K562 (cell line): ENCODE data around the gene ZFP57. TPM values are rescaled to one million over a fixed set of nuclear protein-coding genes. Genes with fewer than 3 reads are reported as not detected.

ENCODE experiments used
- ARID4B ChIP-seq: sonication (generic); formaldehyde crosslinking; IDR thresholded peaks from 2 replicates; pipeline ENCODE4 v1.8.0; 2022; ENCODE audit warnings: mild to moderate bottlenecking, missing genetic modification reagents
- ATF1 ChIP-seq, 2 experiments: fragments of 450-650 bp in 1 of 2; IDR thresholded peaks; 2 replicates each; pipeline ENCODE4 v1.6.1; 2016; ENCODE audit warnings: missing compliant biosample characterization in 1 of 2, missing genetic modification characterization in 1 of 2
- EP400 ChIP-seq: fragments of 450-650 bp; IDR thresholded peaks from 2 replicates; pipeline ENCODE4 v1.6.1; 2017; ENCODE audit warnings: antibody characterized with exemption, mild to moderate bottlenecking, moderate library complexity
- NR2C2 ChIP-seq, 2 experiments: fragments of 200-800 bp in 1 of 2; sonication (Bioruptor generic) in 1 of 2; sonication (generic) in 1 of 2; formaldehyde crosslinking in 1 of 2; IDR thresholded peaks; 2 replicates each; pipeline versions ENCODE4 v1.6.1 to v1.8.0; 2016 to 2022; ENCODE audit warnings: mild to moderate bottlenecking in 1 of 2, missing compliant biosample characterization in 1 of 2, missing genetic modification characterization in 1 of 2, missing genetic modification reagents in 1 of 2
- POLR2H ChIP-seq: IDR thresholded peaks from 2 replicates; pipeline ENCODE4 v1.6.1; 2016; ENCODE audit warnings: missing genetic modification characterization, low read depth, mild to moderate bottlenecking, control low read depth, missing compliant biosample characterization, moderate library complexity
- SRSF9 ChIP-seq: fragments of 200-400 bp; formaldehyde crosslinking; IDR thresholded peaks from 2 replicates; pipeline ENCODE4 v1.6.1; 2017; ENCODE audit warnings: low read depth, low read length, borderline replicate concordance
- THRB ChIP-seq: fragments of 450-650 bp; formaldehyde crosslinking; conservative IDR thresholded peaks from 2 replicates; pipeline ENCODE4 v1.4.0; 2022; ENCODE audit warnings: mild to moderate bottlenecking, missing genetic modification characterization
- ZNF175 ChIP-seq: fragments of 200-800 bp; sonication (Bioruptor generic); IDR thresholded peaks from 2 replicates; pipeline ENCODE4 v1.6.1; 2016; ENCODE audit warnings: low read depth, mild to moderate bottlenecking, missing genetic modification characterization, missing compliant biosample characterization
- ZNF512 ChIP-seq: IDR thresholded peaks from 2 replicates; pipeline ENCODE4 v1.6.1; 2016; ENCODE audit warnings: missing genetic modification characterization, missing compliant biosample characterization
- polyA plus RNA-seq, 8 experiments: library from polyadenylated mRNA; depleted of rRNA in 4 of 8; stranded (reverse) in 5 of 8; unstranded in 3 of 8; fragments of >200 nt; fragmentation: Nextera tagmentation in 2 of 8; fragmentation: Illumina TruSeq in 1 of 8; extraction: Ambion mirVana in 2 of 8; extraction: Trizol in 1 of 8; gene quantifications; 2 replicates each; pipeline versions ENCODE4 v1.2.1 to v1.2.3, GENCODE V29; 2011 to 2014; ENCODE audit warnings: inconsistent platforms in 1 of 8, missing spikeins in 1 of 8
- total RNA-seq, 7 experiments: library from RNA; depleted of rRNA in 6 of 7; stranded (reverse); fragments of >200 nt in 6 of 7; fragmentation: Illumina TruSeq in 2 of 7; extraction: Trizol in 2 of 7; gene quantifications; 2 replicates each; pipeline versions ENCODE4 v1.2.1 to v1.2.3, GENCODE V29; 2011 to 2021; ENCODE audit warnings: low replicate concordance in 1 of 7

The ZFP57 gene
- total and polyA plus RNA-seq, 9 of the 15 experiments (the other 6 are each of a cell fraction or from before 2014, with no cell fraction given), result 0.04 to 0.28 (median 0.13) TPM

GRCh38 chr6:29641430-29642148, 39.4 kb downstream of the ZFP57 start (continued):
- TF ChIP-seq POLR2H (tag) (no peak), ZNF175 (no peak), EP400 (0 out of 2 replicates have a peak, but pooled peaks have one; percentile 20), ARID4B (CRISPR knock-in tag) (no peak), THRB (CRISPR knock-in tag) (no peak), ZNF512 (tag) (no peak), NR2C2 (CRISPR knock-in tag; IDR thresholded peaks at IDR 0.05) (no peak), NR2C2 (tag; IDR thresholded peaks at IDR 0.05) (no peak), ATF1 (CRISPR knock-in tag; IDR thresholded peaks at IDR 0.05) (no peak), ATF1 (tag; IDR thresholded peaks at IDR 0.05) (no peak), SRSF9 (no peak)
